Endothelial cell of umbilical vein (primary cell): Measurements from ENCODE around the gene MARF1.

ENCODE experiments used
- CTCF ChIP-seq, 2 donors: IDR thresholded peaks; 1 replicate in 1 of 2; 2 replicates in 1 of 2; pipeline ENCODE4 v1.5.1; 2011; ENCODE audit warnings: low read length in 2 of 2, mild to moderate bottlenecking in 2 of 2, moderate library complexity in 2 of 2, control low read depth in 1 of 2, inconsistent platforms in 1 of 2, low read depth in 1 of 2; ENCODE audit not compliant: insufficient read depth in 1 of 2; ENCODE audit errors: extremely low read depth in 1 of 2
- EZH2 ChIP-seq: IDR thresholded peaks from 2 replicates; pipeline ENCODE4 v1.6.1; 2012; ENCODE audit warnings: borderline replicate concordance, low read depth, mild to moderate bottlenecking, moderate library complexity, low read length, inconsistent platforms; ENCODE audit not compliant: severe bottlenecking
- JUN ChIP-seq: IDR thresholded peaks from 2 replicates; pipeline ENCODE4 v1.6.1; 2011; ENCODE audit warnings: borderline replicate concordance, low read depth; ENCODE audit not compliant: insufficient read length, insufficient read depth
- MAX ChIP-seq: IDR thresholded peaks from 2 replicates; pipeline ENCODE4 v1.6.1; 2011; ENCODE audit not compliant: insufficient read depth, insufficient read length
- POLR2A ChIP-seq: IDR thresholded peaks from 2 replicates; pipeline ENCODE4 v1.6.1; 2012; ENCODE audit warnings: low read depth, mild to moderate bottlenecking, control low read depth, low read length
- POLR2AphosphoS5 ChIP-seq: IDR thresholded peaks from 2 replicates; pipeline ENCODE4 v1.6.1; 2012; ENCODE audit warnings: low read depth, mild to moderate bottlenecking, control low read depth, low read length, moderate library complexity; ENCODE audit not compliant: insufficient read depth

DNA sequence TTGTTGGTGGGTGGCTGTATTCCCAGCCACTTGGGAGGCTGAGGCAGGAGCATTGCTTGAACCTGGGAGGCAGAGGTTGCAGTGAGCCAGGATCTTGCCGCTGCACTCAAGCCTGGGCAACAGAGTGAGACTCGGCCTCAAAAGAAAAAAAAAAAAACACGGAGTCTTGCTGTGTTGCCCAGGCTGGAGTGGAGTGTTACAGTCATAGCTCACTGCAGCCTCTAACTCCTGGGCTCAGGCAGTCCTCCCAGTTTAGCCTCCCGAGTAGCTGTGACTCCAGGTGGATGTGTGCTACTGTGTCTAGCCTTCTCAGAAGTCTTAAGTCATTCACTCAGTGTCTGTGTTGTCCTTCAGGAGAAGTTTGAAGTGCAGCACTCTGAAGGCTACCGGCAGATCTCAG lies 34.5 kb upstream of the MARF1 start:
- TF ChIP-seq EZH2 (no peak), CTCF (IDR thresholded peaks at IDR 0.05; ENCODE audit: extremely low read depth in 1 of 2, insufficient read depth in 1 of 2, low read depth in 1 of 2, low read length in 2 of 2) (no peak), JUN (no peak), MAX (no peak), POLR2A (no peak), POLR2AphosphoS5 (no peak)
